ENCODE measurements around the gene PPARA.
"Not testable (repeated sequence)": the region's sequence is repeated elsewhere in the genome, so short reads cannot be mapped to it uniquely, and the experiment has no call there.

PPARA gene

DNA sequence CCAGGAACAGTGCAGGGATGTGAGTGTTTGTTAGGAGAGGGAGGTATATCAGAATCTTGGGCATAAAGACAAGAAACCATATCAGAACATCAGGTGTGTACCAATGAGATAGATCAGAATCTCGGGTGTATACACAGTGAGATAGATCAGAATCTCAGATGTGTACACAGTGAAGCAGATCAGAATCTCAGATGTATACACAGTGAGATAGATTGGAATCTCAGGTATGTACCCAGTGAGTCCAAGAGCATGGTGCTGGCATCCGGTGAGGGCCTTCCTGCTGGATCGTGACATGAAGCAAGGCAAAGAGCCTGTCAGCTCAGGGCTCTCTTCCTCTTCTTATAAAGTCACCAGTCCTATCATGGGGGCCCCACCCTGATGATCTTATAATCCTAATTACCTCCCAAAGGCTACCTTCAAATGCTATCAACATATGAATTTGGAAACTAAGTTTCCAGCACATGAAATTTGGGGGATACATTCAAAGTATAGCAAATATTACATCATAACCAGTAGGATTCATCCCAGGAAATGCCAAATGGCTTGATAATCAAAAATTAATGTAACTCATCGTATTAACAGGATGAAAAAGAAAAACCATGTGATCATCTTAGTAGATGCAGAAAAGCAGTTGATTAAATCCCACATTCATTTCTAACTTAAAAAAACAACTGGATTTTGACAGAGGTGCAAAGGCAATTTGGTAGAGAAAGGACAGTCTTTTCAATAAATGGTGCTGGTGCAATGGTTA lies 28.6 kb downstream of the PPARA start:
- DNase-seq: no peak

DNA sequence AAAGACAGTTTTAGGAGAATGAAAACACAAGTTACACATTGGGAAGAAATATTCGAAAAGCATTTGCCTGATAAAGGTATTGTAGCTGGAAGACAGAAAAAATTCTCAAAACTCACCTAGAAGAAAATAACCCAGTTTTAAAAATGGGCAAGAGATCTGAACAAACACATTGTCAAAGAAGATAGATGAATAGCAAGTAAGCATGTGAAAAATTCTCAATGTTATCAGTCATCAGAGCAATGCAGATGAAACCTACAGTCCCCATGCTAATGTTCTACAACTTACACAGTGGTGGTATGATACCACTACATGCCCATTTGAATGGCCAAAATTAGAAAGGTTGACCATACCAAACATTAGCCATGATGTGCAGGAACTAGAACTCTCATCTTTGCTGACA lies 29.4 kb downstream of the PPARA start:
- DNase-seq: no peak

DNA sequence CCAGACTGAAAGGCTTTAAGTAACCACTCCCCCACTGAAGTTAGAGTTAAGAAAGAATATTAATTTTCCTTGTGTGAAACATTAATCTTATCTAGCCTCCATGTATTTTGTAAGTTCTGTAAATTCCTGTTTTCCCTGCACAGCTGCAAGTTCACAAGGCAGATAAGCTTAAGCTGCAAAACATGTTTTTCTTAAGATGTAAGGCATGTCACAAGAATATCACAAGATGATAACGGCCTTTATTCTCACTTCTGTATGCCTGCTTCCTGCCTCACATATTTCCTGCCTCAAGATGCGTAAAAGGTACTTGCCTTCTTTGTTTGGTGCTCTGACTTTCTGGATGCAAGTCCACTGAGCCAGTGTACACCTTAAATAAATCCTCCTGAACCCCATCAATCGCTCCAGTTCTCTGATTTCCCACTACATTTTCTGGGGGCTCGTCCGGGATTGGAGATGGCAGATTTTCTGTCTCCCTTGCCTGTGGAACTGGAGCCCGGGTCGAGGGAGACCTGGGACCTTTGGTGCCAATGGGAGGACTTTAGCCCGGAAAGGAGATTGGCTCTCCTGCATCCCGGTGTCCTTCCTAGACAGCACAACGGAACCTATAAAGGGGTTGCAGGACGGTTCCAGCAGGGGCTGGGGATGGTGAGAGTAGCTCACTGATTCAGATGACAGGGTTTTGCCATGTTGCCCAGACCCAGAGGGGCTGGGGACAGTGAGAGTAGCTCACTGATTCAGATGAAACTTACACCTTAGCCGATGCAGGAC lies 30.2 kb downstream of the PPARA start:
- peak; percentile 30 for DNase-seq

DNA sequence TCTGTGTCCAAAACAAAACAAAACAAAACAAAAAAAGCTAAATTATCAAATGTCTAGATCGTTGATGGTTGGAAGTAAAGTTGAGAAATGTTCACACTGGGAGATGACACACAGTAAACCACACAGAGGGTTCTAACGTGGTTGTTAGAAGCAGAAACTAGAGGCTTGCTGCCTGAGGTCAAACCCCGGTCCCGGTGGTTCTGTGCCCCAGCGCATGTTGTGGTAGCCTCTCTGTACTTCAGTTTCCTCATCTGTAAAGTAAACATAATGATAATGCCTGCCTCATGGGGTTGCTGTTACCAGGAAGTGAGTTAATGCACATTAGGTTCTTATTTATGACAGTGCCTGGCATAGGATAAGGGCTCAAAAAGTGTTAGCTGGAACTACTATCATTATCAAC lies 33.4 kb downstream of the PPARA start:
- DNase-seq: no peak

- DNase-seq: no peak
Measured at GRCh38 chr22:46185283-46185682, 35.0 kb downstream of the PPARA start.

DNA sequence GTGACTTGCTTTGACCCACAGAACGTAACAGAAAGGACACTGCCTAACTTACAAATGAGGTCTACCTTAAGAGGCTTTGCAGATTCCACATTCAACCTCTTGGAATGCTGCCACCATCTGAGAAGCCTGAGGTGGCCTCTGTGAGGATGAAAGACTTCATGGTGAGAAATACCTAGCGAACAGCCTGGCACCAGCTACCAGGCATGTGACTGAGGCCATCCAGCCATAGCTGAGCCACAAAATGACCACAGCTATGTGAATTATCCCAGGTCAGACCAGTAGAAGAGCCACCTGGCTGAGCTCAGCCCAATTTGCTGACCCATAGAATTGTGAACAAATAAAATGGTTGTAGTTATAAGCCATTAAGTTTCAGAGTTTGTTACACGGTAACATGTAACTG lies 37.5 kb downstream of the PPARA start:
- no peak for DNase-seq

DNA sequence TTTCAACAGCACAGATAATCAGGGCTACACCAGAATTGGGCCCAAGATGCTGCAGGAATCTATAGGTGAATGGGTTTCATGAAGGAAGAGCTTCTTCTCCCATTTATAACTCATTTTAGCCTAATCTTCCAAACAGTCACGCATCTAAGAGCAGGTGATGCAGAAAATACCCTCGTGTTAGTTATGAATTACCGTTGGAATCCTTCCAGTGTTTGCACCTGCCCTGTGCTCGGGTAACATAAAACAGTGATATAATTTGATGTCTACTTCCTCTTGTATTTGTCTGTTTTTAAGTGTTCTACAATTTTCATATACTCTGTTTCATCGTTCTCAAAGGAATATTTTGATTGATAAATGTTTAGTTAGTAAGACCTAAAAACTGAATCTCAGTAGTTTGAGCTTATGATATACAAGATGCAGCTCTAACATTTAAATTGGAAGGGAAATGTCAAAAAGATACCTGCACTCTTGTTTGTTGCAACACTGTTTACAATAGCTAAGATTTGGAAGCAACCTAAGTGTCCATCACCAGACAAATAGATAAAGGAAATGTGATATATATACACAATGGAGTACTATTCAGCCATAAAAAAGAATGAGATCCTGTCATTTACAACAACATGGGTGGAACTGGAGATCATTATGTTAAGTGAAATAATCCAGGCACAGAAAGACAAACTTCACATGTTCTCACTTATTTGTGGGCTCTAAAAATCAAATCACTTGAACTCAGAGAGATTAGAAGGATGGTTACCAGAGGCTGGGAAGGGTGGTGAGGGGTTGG lies 42.1 kb downstream of the PPARA start:
- DNase-seq: peak; percentile 13

- DNase-seq: no peak
Measured at GRCh38 chr22:46193898-46194310, 43.6 kb downstream of the PPARA start.

DNA sequence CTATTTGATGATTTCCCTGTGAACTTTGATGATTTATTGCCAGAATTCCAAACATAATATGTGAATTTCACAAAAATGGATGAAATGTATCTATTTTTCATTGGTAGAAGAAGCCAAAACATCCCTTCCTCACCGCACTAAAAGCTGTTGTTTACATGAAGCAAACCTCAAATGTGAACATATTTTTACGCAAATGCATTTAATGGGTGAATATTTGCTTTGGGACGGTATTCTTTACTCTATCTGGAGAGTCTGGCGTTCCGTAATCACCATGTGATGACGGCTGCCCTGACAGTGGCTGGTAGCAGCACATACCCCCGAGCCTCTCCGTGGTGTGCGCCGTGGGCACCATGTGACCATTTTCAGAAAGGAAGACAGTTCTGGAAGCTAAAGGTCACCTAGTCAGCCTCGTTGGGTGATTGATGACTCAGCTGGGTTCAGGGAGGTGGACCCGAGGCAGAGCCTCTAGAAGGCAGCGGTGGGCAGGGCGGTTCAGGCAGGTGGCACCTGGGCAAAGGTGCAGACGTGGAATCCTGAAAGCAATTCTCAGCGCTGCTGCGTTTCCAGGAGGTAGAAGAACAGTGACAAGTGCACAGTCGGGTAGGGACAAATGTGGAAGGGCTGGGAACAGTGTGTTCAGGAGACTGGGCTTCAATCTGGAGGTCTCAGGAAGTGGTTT lies 45.3 kb downstream of the PPARA start:
- peak; percentile 17 for DNase-seq

DNA sequence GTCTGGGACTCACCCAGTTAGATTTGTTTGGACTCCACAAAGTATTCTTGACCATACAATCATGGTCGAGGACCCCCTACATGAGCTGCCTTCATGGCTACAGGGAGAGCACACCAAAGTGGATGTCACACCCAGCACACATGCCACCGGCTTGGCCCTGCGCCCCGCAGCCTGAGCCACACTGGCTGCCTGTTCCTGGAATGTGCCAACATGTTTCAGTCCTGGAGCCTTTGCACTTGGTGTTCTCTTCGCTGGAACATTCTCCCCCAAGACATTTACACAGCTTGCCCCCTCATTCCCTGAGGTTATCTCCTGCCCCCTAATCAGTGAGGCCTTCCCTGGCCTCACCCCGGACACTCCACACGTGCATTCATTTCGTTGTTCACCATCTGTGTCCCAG lies 46.0 kb downstream of the PPARA start:
- no peak for DNase-seq

GRCh38 chr22:46198274-46198673 lies 47.9 kb downstream of the PPARA start:
- no peak for DNase-seq

GRCh38 chr22:46198806-46199205 lies 48.5 kb downstream of the PPARA start:
- DNase-seq: not testable (repeated sequence)

- DNase-seq: no peak
Measured at GRCh38 chr22:46201059-46201757, 50.9 kb downstream of the PPARA start.

- no peak for DNase-seq
Measured at GRCh38 chr22:46202897-46203600, 52.7 kb downstream of the PPARA start.

DNA sequence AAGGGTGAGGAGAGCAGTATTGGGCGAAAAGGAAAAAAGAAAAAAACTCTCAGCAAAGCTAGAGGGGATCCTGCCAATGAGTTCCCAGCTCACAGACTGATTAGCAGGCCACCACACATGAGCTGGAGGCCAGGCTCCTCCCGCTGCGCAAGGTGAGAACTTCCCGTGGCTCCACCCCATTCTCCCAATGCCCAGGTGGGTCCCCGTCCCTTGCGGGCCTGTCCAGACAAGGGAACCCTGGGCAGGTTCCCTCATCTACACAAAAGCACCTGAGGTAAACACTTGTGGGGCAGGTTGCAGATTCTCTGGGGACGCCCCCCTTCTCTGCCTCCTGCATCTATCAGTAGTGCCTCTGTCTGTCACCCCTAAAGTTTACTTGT lies 53.3 kb downstream of the PPARA start:
- DNase-seq: no peak

- DNase-seq: no peak
Measured at GRCh38 chr22:46209262-46209661, 58.9 kb downstream of the PPARA start.

DNA sequence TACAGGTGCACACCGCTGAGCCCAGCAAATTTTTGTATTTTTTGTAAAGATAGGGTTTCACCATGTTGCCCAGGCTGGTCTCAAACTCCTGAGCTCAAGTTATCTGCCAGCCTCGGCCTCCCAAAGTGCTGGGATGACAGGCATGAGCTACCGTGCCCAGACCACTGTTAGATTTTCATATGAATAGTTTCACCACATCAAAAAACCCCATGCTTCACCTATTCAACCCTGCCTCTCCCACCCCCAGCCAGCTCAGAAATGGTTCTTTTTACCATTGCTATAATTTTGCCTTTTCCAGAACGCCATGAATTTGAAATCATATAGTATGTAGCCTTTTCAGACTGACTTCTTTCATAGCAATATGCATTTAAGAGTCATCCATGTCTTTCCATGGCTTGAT lies 61.9 kb downstream of the PPARA start:
- DNase-seq: no peak

DNA sequence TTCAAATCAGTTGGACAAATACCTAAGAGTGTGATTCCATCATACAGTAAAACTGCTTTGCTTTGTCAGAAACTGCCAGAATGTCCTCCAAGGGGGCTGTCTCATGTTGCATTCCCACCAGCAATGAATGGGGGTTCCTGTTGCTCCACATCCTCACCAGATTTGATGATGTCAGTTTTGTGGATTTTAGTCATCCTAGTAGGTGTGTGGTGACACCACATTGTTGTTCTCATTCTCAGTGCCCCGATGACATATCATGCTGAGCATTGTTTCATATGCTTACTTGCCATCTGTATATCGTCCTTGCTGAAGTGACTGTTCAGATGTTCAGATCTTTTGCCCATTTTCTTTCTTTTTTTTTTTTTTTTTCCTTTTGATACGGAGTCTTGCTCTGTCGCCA lies 62.7 kb downstream of the PPARA start:
- DNase-seq: no peak

DNA sequence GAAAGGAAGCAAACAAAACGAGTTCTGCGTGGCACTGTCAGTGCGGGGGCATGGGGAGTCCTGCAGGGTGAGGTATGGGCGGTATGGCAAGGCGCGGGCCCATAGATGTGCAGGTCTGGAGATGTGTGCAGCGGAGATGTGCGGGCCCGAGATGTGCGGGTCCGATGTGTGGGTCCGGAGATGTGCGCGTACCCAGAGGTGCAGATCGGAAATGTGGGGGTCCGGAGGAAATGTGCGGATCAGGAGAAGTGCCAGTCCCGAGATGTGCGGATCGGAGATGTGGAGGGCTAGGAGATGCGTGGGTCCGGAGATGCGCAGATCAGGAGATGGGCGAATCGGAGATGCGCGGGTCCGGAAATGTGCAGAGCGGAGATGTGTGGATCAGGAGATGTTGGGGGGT lies 63.8 kb downstream of the PPARA start:
- no peak for DNase-seq

DNA sequence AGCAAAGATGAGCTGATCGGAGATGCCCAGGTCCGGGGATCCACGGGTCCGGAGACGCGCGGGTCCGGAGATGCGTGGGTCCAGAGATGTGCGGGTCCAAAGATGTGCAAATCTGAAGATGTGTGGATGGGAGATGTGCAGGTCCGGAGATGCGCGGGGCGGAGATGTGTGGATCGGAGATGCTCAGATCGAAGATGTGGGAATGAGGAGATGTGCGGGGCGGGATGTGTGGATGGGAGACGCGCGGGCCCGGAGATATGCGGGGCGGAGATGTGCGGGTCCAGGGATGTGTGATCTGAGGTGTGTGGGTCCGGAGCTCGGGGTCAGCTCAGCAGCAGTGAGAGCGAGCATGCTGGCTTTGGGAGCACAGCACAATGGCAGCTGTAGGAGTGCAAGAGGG lies 64.3 kb downstream of the PPARA start:
- DNase-seq: no peak

DNA sequence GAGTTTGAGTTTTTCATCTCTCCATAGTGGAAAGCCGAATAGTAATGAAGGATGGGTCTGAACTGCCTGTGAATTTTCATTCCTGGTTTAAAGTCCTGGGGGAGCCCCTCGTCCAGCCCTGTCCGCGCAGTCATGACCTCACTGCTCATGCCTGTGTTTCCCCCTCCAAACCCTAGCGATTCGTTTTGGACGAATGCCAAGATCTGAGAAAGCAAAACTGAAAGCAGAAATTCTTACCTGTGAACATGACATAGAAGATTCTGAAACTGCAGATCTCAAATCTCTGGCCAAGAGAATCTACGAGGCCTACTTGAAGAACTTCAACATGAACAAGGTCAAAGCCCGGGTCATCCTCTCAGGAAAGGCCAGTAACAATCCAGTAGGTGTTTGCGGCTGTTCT lies 69.3 kb downstream of the PPARA start:
- no peak for DNase-seq

- DNase-seq: no peak
Measured at GRCh38 chr22:46220921-46221320, 70.6 kb downstream of the PPARA start.

Measured in NCI-H69 (cell line).